ENCODE results near the gene ZNF862. TPM values are rescaled to one million over a fixed set of nuclear protein-coding genes. Genes with fewer than 3 reads are reported as not detected.

ZNF862 gene
- total and polyA plus RNA-seq, 2 of the 8 experiments (the other 6 are each of a cell fraction or from before 2014, with no cell fraction given), result 1.8 to 3.9 TPM

DNA sequence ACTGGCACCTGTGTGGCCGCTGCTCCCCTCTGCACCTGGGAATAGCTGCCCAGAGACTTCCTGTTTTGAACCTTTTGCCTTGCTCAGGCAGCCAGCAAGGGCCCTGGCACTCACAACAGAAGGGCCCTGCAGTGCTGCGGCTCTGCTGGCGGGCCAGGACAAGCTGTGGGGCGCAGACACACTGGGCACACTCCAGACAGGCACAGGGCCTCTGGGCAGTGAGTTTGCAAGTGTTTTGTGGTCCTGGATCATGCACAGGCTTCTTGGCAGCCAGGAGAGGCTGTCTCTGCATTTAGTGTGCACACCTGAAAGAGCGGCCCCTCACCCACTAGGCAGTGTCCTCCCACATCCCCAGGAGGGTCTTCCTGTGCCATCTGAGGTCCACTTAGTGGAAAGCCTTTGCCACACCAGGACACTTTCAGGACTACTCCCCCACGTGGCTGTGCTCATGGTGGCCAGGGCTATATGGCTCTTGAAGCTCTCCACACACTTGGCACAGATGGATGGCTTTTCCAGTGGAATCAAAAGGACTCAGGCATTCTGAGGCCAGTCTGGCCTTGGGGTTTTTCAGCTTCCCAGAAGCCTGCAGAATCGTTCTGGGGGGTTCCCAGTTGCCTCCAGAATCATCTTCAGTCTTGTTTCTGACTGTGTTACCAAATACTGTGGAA, 30.6 kb downstream of the ZNF862 start:
- Histone ChIP-seq H3K9me3 (ENCODE audit: insufficient read depth in 2 of 2, low read depth in 1 of 2, low read length in 1 of 2) (no peaks in the 10 kb centered on the region), H4K8ac (ENCODE audit: extremely low read depth, insufficient read depth, low read length) (peak overlapping the region; percentile 45; the same call in 1 of the 2 replicates), H2BK20ac (ENCODE audit: low read length) (no peak overlapping the region), H2BK120ac (replicated peaks; ENCODE audit: low read depth, low read length) (no peak overlapping the region), H3K18ac (ENCODE audit: extremely low read depth, low read length) (no peak overlapping the region), H3K14ac (ENCODE audit: insufficient read length) (no peak overlapping the region), H3K79me2 (ENCODE audit: control insufficient read depth in 1 of 2, insufficient read depth in 2 of 2, low read length in 2 of 2) (no peaks in the 10 kb centered on the region), H3K27ac (ENCODE audit: low read depth, low read length) (no peak overlapping the region), H3K4ac (replicated peaks; ENCODE audit: insufficient read length, low read depth, low read length) (no peak overlapping the region), H3K23me2 (ENCODE audit: low read depth, low read length) (peaks cover 7% of the 10 kb centered on the region; the same call in 1 of the 2 replicates), H2AK5ac (ENCODE audit: low read depth, low read length) (no peak overlapping the region), H3K56ac (replicated peaks; ENCODE audit: insufficient read length, low read depth, low read length) (no peak overlapping the region), H3K9ac (replicated peaks in 1 of 4; ENCODE audit: extremely low read depth in 1 of 4, low read depth in 3 of 4, low read length in 3 of 4) (no peak overlapping the region), H4K20me1 (replicated peaks in 1 of 2; ENCODE audit: control insufficient read depth in 1 of 2, insufficient read depth in 2 of 2, low read length in 2 of 2) (no peaks in the 10 kb centered on the region), H3K4me1 (replicated peaks in 1 of 4; ENCODE audit: control insufficient read depth in 3 of 4, insufficient read depth in 4 of 4, low read length in 3 of 4) (peaks cover 0 to 7% (median 4%) of the 10 kb centered on the region in 4 experiments; a peak in 4 of 7 replicates), H2BK12ac (ENCODE audit: low read depth, low read length) (no peak overlapping the region), H3K79me1 (ENCODE audit: low read depth, low read length) (no peaks in the 10 kb centered on the region), H3K36me3 (ENCODE audit: control insufficient read depth in 2 of 4, insufficient read depth in 4 of 4, low read length in 3 of 4) (peaks cover 0 to 3% (median 0%) of the 10 kb centered on the region in 4 experiments; a peak in 2 of 8 replicates), H3K23ac (ENCODE audit: insufficient read length) (no peak overlapping the region), H4K91ac (replicated peaks; ENCODE audit: insufficient read length, low read length) (no peak overlapping the region), H2BK15ac (ENCODE audit: low read length) (no peak overlapping the region), H4K5ac (ENCODE audit: insufficient read length, low read depth, low read length) (no peak overlapping the region), H3K27me3 (replicated peaks in 1 of 4; ENCODE audit: control insufficient read depth in 3 of 4, extremely low read depth in 1 of 4, insufficient read depth in 3 of 4, low read length in 3 of 4) (peaks cover 0 to 6% (median 1%) of the 10 kb centered on the region in 4 experiments; a peak in 2 of 7 replicates), H2AFZ (ENCODE audit: low read length) (no peak overlapping the region), H2BK5ac (ENCODE audit: low read depth, low read length) (no peak overlapping the region), H3K4me2 (ENCODE audit: insufficient read depth in 1 of 2, low read depth in 2 of 2, low read length in 2 of 2) (no peak overlapping the region), H3K4me3 (ENCODE audit: extremely low read depth in 1 of 4, insufficient read depth in 2 of 4, low read depth in 3 of 4, low read length in 4 of 4) (no peak overlapping the region)
- CTCF ChIA-PET (ENCODE audit: partially characterized antibody), result interaction anchor here (1.2 to 5.5 kb wide), 7 partner anchors 8 to 72 kb away, joined by 3 to 60 read pairs (median 5); no protein-coding TSS in a partner anchor
- WGBS, 2 experiments (ENCODE audit: extremely low coverage in 1 of 2, insufficient coverage in 1 of 2, insufficient read length in 1 of 2, insufficient replicate concordance in 2 of 2, low coverage in 1 of 2, low lambda C conversion rate in 2 of 2, missing lambda C conversion rate in 1 of 2), result 83% methylated on average over 7 of the region's 7 CpGs; no CpG with 5 or more reads in 1 of the 2 experiments
- no peak for DNase-seq (ENCODE audit: low read depth in 1 of 2, low spot score in 2 of 2)
- no peak for FAIRE-seq
- POLR2A ChIA-PET (ENCODE audit: partially characterized antibody), result no interaction called here
- TF ChIP-seq TAF1 (IDR thresholded peaks at IDR 0.05; ENCODE audit: low read depth, low read length) (no peak), CBX5 (IDR thresholded peaks at IDR 0.05; ENCODE audit: low read depth, low read length) (no peak), SIRT6 (IDR thresholded peaks at IDR 0.05; ENCODE audit: low read length) (no peak), ZNF274 (IDR thresholded peaks at IDR 0.05; ENCODE audit: borderline replicate concordance, extremely low read depth, low read length) (no peak), BRCA1 (IDR thresholded peaks at IDR 0.05; ENCODE audit: low read depth, low read length) (no peak), PHF8 (conservative IDR thresholded peaks at IDR 0.05; ENCODE audit: low read depth, low read length) (no peak), CTBP2 (IDR thresholded peaks at IDR 0.05; ENCODE audit: borderline replicate concordance, insufficient read depth, insufficient read length, low read length) (no peak), HDAC6 (IDR thresholded peaks at IDR 0.05; ENCODE audit: low read depth, low read length) (no peak), TCF12 (IDR thresholded peaks at IDR 0.05; ENCODE audit: low read depth, low read length) (no peak), TAF7 (optimal IDR thresholded peaks at IDR 0.05; ENCODE audit: borderline replicate concordance, low read depth, low read length) (no peak), MAFK (IDR thresholded peaks at IDR 0.05; ENCODE audit: low read depth, low read length) (no peak), YY1 (IDR thresholded peaks at IDR 0.05; ENCODE audit: low read depth, low read length) (no peak)
- TF ChIP-seq, protein P1, sequence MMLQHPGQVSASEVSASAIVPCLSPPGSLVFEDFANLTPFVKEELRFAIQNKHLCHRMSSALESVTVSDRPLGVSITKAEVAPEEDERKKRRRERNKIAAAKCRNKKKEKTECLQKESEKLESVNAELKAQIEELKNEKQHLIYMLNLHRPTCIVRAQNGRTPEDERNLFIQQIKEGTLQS (IDR thresholded peaks at IDR 0.05; ENCODE audit: insufficient read depth, low read depth, low read length), result no peak
